GM18909 (cell line): ENCODE results near the gene MOSPD3.
A peak's percentile ranks its signal among the peaks of the same experiment; 100 is the strongest.

Experiments used
- ATAC-seq: cut with Tn5 transposase; IDR thresholded peaks from one replicate; pipeline ENCODE4 v1.9.1; 2021; ENCODE audit warnings: mild to moderate bottlenecking; ENCODE audit not compliant: unreplicated experiment, poor library complexity

Gene MOSPD3

GRCh38 chr7:100621554-100621953 lies 9.2 kb downstream of the MOSPD3 start:
- ATAC-seq: no peak

DNA sequence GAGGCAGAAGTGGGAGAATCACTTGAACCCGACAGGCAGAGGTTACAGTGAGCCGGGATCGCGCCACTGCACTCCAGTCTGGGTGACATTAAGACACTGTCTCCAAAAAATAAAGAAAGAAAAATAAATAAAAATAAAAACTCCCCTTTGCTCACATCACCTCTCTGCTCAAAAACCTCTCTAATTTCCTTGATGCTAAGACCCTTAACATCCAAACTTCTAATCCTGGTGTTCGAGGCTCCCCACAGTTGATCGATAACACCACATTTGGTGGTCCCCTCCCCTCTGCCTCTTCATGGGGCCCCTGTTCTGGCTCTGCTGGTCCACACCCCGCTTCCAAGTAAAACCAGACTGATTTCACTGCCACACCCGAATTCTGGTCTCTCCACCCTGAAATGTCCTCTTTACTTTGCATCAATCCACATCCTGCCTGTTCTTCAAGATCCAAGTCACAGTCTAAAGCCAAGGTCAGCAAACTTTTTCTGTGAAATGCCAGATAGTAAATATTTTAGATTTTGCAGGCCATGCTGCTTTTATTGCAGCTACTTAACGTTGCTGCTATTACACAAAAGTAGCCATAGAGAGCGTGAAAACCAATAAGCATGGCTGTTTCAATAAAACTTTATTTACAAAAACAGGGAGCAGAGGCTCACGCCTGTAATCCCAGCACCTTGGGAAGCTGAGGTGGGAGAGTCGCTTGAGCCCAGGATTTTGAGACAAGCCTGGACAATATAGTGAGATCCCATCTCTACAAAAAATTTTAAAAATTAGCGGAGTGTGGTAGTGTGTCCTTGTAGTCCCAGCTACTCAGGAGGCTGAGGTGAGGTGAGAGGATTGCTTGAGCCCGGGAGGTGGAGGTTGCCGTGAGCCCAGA lies 11.8 kb downstream of the MOSPD3 start:
- ATAC-seq: no peak

- no peak for ATAC-seq
Observed at GRCh38 chr7:100626055-100626454, 13.7 kb downstream of the MOSPD3 start.

GRCh38 chr7:100626530-100627237 lies 14.3 kb downstream of the MOSPD3 start:
- peak; percentile 83 for ATAC-seq

DNA sequence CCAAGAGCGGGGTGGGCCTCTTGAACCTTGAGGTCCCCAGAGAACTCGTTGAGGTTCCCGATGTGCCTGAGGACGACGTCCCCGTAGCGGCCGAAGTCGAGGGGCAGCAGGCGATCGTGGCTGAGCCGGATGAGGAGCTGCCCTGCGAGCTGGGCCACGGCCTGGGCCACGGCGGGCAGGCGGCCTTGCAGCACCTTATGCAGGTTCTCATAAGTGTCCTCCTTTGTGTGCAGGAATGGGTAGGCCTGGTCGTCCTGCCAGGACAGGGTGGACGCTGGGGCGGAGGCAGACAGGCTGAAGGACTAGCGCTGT lies 14.9 kb downstream of the MOSPD3 start:
- ATAC-seq: no peak

DNA sequence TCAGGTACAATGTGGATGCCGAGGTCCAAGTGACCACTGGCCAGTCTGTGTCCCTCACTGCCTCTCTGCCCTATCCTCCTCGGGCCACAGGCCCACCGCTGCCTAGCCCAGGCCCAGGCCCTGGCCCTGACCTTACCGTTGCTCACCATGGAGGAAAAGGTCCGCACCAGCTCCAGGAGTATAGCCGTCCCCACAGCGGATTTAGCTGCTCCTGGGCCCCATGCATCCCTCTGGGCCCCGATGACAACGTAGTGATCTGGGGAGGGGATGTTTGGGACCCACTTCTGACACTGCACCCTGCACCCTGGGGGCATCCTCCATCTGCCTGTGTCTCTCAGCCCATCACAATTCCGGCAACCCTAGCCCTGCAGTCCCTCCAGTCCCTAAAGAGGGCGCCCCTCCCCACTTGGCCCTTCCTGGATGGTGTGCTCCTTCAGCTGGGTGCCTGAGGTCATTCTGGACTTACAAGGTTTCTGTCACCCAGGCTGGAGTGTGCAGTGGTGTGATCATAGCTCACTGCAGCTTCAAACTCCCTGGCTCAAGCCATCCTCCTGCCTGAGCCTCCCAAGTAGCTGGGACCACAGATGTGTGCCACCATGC lies 16.9 kb downstream of the MOSPD3 start:
- ATAC-seq: no peak

- ATAC-seq: no peak
Observed at GRCh38 chr7:100630066-100630465, 17.7 kb downstream of the MOSPD3 start.

DNA sequence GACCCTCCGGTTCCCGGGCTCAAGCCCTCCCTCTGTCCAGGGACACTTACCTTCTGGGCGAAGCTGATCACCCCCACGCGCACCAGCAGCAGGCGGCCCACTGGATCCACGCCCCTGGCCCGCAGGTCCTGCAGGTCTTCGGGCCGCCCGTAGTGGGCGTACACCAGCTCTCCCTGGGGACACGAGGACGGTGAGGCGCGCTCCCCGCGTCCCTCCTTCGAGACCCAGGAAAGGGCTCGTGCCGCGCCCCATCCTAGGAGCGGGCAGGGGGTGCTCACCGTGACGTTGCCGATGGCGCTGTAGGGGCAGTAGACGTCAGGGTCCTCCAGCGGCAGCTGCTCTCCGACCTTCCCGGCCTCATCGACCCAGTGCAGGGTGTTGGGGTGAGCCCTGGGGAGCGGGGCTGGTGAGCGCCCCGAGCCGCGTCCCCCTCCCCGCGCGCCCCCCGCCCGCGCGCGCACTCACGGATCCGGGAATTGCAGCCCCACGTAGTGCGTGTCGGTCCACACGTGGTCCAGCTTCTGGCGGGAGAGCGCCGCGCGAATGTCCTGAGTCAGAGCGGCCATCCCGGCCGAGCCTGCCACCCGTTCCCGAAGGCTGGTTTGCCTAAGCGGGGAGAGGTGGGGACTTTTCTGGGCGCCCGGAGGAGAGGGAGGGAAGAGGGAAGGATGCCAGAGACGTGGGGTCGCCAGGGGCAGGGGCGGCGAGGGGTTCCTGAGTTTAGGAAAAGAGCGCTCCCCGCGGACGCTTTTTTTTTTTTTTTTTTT lies 20.8 kb downstream of the MOSPD3 start:
- peak; percentile 55 for ATAC-seq

DNA sequence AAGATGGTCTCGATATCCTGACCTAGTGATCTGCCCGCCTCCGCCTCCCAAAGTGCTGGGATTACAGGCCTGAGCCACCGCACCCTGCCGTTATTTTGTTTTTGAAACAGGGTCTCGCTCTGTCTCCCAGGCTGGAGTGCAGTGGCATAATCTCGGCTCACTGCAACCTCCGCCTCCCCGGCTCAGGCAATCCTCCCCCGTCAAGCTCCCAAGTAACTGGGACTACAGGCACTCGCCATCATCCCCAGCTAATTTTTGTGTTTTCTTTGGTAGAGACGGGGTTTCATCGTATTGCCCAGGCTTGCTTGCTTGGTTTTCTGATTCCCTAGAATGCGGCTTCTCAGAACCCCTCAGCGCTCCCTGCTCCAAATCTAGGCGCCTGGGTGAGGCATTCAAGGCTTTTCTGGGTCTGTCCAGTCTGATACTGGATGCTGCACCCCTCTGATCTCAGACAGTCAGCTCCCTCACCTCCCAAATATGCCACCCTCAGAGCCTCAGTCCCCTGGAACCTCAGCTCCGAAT lies 27.7 kb downstream of the MOSPD3 start:
- ATAC-seq: no peak

- no peak for ATAC-seq
Observed at GRCh38 chr7:100640517-100641440, 28.4 kb downstream of the MOSPD3 start.

DNA sequence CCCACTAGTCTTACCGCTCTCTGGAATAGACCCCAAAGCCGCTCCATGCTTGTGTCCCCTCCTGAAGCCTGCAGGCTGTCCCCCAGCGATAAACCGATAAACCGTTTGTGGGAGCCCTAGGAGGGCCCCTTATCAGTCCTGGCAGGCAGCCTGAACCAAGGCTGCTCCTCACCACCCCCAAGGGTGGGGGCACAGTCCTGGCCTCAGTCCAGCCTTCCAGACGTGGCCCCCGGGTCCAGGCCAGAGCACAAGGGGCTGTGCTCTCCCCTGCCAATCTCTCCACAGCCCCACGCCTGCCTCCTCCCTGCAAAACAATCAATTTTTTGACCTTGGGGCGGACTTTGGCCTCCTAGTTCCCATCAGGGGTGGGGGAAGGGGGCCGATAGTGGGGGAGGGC lies 29.1 kb downstream of the MOSPD3 start, which contains the start of gene TFR2:
Gene TFR2, minus strand, starts transcription at position 90 of the 397 bp plus-strand sequence. Its CDS starts 43 bp downstream, at position 47.
- ATAC-seq: no peak

- ATAC-seq: no peak
Observed at GRCh38 chr7:100641860-100642533, 29.7 kb downstream of the MOSPD3 start.

DNA sequence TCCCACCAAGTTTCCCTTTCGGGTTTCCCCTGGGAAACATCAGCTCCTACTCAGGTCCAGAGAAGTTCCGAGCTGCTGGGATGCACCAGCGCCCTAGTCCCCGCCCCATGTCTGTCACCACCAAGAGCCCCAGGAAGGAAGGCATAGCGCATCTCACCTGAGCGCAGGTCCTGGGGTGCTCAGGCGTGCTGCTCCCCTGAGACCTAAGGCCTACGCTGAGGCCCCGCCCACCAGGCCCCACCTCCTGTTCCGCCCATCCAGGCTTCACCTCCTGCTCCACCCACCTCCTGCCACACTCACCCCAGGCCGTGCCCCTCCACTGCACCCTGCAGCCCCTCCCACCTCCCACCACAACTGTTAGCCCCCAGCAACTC lies 30.2 kb downstream of the MOSPD3 start:
- ATAC-seq: no peak

GRCh38 chr7:100649826-100650565 lies 37.7 kb downstream of the MOSPD3 start:
- no peak for ATAC-seq

GRCh38 chr7:100654908-100655831 lies 42.8 kb downstream of the MOSPD3 start:
- no peak for ATAC-seq

GRCh38 chr7:100655908-100656674 lies 43.8 kb downstream of the MOSPD3 start, which contains the start of gene ACTL6B:
ACTL6B (minus strand) TSS chr7:100656448; CDS start chr7:100656354, 94 bp downstream.
- no peak for ATAC-seq
